Measurements from ENCODE around the gene S100B. TPM values are rescaled to one million over a fixed set of nuclear protein-coding genes. Genes with fewer than 3 reads are reported as not detected.
A peak's percentile ranks its signal among the peaks of the same experiment; 100 is the strongest.

The S100B gene
- total RNA-seq, 1 donor: 1.4 TPM

- no peak overlapping the region for H2AFZ ChIP-seq (ENCODE audit: low read length)
- no peaks in the 10 kb centered on the region for H3K27me3 ChIP-seq (ENCODE audit: insufficient read depth, low read length)
- H3K4me3 ChIP-seq (ENCODE audit: insufficient read depth, low read length): no peak overlapping the region
- no peaks in the 10 kb centered on the region for H4K20me1 ChIP-seq (ENCODE audit: insufficient read depth, low read length)
- no peak overlapping the region for H3K4me2 ChIP-seq (ENCODE audit: insufficient read depth, low read length)
- H3K79me2 ChIP-seq (ENCODE audit: insufficient read depth, low read length): no peaks in the 10 kb centered on the region
- no peak for DNase-seq (ENCODE audit: insufficient read length, low spot score, missing footprints)
- no peak overlapping the region for H3K27ac ChIP-seq (ENCODE audit: low read depth, low read length)
- H3K4me1 ChIP-seq (ENCODE audit: insufficient read depth, low read length): no peaks in the 10 kb centered on the region
- no peak for TF ChIP-seq CTCF (IDR thresholded peaks at IDR 0.05; ENCODE audit: extremely low read depth, low read depth, low read length)
- peaks cover 34% of the 10 kb centered on the region for H3K36me3 ChIP-seq (ENCODE audit: insufficient read depth, low read length)
- no peaks in the 10 kb centered on the region for H3K9me3 ChIP-seq (ENCODE audit: low read depth, low read length)
Observed at GRCh38 chr21:46570631-46571030, 34.3 kb downstream of the S100B start.

GRCh38 chr21:46570119-46570518, 34.8 kb downstream of the S100B start:
- no peaks in the 10 kb centered on the region for H3K79me2 ChIP-seq (ENCODE audit: insufficient read depth, low read length)
- H3K4me2 ChIP-seq (ENCODE audit: insufficient read depth, low read length): no peak overlapping the region
- H3K4me3 ChIP-seq (ENCODE audit: insufficient read depth, low read length): no peak overlapping the region
- peaks cover 39% of the 10 kb centered on the region for H3K36me3 ChIP-seq (ENCODE audit: insufficient read depth, low read length)
- no peaks in the 10 kb centered on the region for H3K4me1 ChIP-seq (ENCODE audit: insufficient read depth, low read length)
- DNase-seq (ENCODE audit: insufficient read length, low spot score, missing footprints): peak; percentile 39
- no peak overlapping the region for H3K27ac ChIP-seq (ENCODE audit: low read depth, low read length)
- H3K9me3 ChIP-seq (ENCODE audit: low read depth, low read length): no peaks in the 10 kb centered on the region
- no peaks in the 10 kb centered on the region for H3K27me3 ChIP-seq (ENCODE audit: insufficient read depth, low read length)
- no peak for TF ChIP-seq CTCF (IDR thresholded peaks at IDR 0.05; ENCODE audit: extremely low read depth, low read depth, low read length)
- H4K20me1 ChIP-seq (ENCODE audit: insufficient read depth, low read length): no peaks in the 10 kb centered on the region
- H2AFZ ChIP-seq (ENCODE audit: low read length): no peak overlapping the region

DNA sequence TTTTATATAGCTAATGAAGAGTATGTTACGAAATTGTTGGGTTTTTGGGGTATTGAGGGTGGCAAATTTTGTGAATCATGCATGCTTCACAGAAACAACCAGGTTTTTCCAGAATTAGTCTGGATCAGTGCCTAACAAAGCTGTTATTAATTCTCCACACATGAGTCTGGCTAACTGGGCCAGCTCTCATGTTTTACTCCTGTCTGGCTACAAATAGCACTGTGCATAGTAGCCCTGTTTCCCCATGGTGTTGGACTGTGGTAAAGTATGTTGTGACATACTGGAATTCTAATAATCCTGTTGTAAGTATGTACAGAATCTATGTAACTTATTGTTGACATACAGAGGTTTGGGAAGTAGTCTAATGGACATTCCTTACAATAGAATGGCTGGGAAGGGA, 35.8 kb downstream of the S100B start:
- Histone ChIP-seq H3K36me3 (ENCODE audit: insufficient read depth, low read length) (peaks cover 48% of the 10 kb centered on the region), H2AFZ (ENCODE audit: low read length) (no peak overlapping the region), H3K9me3 (ENCODE audit: low read depth, low read length) (no peaks in the 10 kb centered on the region), H3K4me1 (ENCODE audit: insufficient read depth, low read length) (no peaks in the 10 kb centered on the region), H3K27ac (ENCODE audit: low read depth, low read length) (no peak overlapping the region), H3K27me3 (ENCODE audit: insufficient read depth, low read length) (no peaks in the 10 kb centered on the region), H3K79me2 (ENCODE audit: insufficient read depth, low read length) (no peaks in the 10 kb centered on the region), H4K20me1 (ENCODE audit: insufficient read depth, low read length) (no peaks in the 10 kb centered on the region), H3K4me2 (ENCODE audit: insufficient read depth, low read length) (no peak overlapping the region), H3K4me3 (ENCODE audit: insufficient read depth, low read length) (no peak overlapping the region)
- no peak for TF ChIP-seq CTCF (IDR thresholded peaks at IDR 0.05; ENCODE audit: extremely low read depth, low read depth, low read length)
- no peak for DNase-seq (ENCODE audit: insufficient read length, low spot score, missing footprints)

DNA sequence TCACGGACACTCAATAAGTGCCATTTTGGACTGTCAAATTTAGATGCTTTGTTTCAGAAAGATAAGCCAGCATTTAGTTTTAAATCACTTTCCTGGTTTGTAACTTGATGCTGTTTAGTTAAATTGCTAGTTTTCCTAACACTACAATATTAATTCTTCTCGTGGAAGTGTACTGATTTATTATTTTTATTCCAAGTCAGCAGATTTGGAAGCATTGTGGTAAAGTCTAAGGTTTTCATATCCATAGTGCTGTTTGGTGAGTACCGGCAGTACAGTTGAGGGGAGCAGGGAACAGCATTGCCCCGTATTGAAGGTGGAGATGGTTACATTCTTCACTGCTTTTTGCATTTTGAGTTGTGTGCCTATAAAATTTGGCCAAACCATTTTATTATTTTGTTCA, 36.3 kb downstream of the S100B start:
- Histone ChIP-seq H3K4me3 (ENCODE audit: insufficient read depth, low read length) (no peak overlapping the region), H3K79me2 (ENCODE audit: insufficient read depth, low read length) (no peaks in the 10 kb centered on the region), H3K36me3 (ENCODE audit: insufficient read depth, low read length) (peaks cover 53% of the 10 kb centered on the region), H2AFZ (ENCODE audit: low read length) (no peak overlapping the region), H3K9me3 (ENCODE audit: low read depth, low read length) (no peaks in the 10 kb centered on the region), H3K4me1 (ENCODE audit: insufficient read depth, low read length) (no peaks in the 10 kb centered on the region), H3K27me3 (ENCODE audit: insufficient read depth, low read length) (no peaks in the 10 kb centered on the region), H3K4me2 (ENCODE audit: insufficient read depth, low read length) (no peak overlapping the region), H3K27ac (ENCODE audit: low read depth, low read length) (no peak overlapping the region), H4K20me1 (ENCODE audit: insufficient read depth, low read length) (no peaks in the 10 kb centered on the region)
- no peak for TF ChIP-seq CTCF (IDR thresholded peaks at IDR 0.05; ENCODE audit: extremely low read depth, low read depth, low read length)
- DNase-seq (ENCODE audit: insufficient read length, low spot score, missing footprints): no peak

Data from osteoblast (primary cell).